SK-N-SH treated with all-trans-retinoic acid at 6 μM for 48 hours (cell line): ENCODE measurements around the gene ADAMTS17.

Experiments
- CREB5 ChIP-seq: fragments of 250-450 bp; sonication (Bioruptor Pico); IDR thresholded peaks from 2 replicates; pipeline ENCODE4 v1.5.1; 2020; ENCODE audit warnings: low read depth, mild to moderate bottlenecking, moderate library complexity
- ESRRG ChIP-seq: fragments of 250-450 bp; sonication (Bioruptor Pico); IDR thresholded peaks from 2 replicates; pipeline ENCODE4 v1.6.1; 2021; ENCODE audit warnings: mild to moderate bottlenecking
- GLIS3 ChIP-seq: fragments of 250-450 bp; sonication (Bioruptor Pico); IDR thresholded peaks from 2 replicates; pipeline ENCODE4 v1.5.0; 2020; ENCODE audit warnings: mild to moderate bottlenecking, moderate library complexity
- OSR1 ChIP-seq: fragments of 250-450 bp; sonication (Bioruptor Pico); IDR thresholded peaks from 2 replicates; pipeline ENCODE4 v1.8.0; 2022; ENCODE audit warnings: moderate library complexity, mild to moderate bottlenecking, inconsistent platforms
- PATZ1 ChIP-seq: fragments of 250-450 bp; sonication (Bioruptor Pico); IDR thresholded peaks from 2 replicates; pipeline ENCODE4 v1.8.0; 2020; ENCODE audit warnings: mild to moderate bottlenecking, moderate library complexity, borderline replicate concordance
- POU6F1 ChIP-seq: fragments of 250-450 bp; sonication (Bioruptor Pico); IDR thresholded peaks from 2 replicates; pipeline ENCODE4 v1.8.0; 2021; ENCODE audit warnings: low read depth, mild to moderate bottlenecking, moderate library complexity, borderline replicate concordance
- PPARA ChIP-seq: fragments of 250-450 bp; sonication (Bioruptor Pico); IDR thresholded peaks from 2 replicates; pipeline ENCODE4 v1.5.0; 2020; ENCODE audit warnings: mild to moderate bottlenecking, borderline replicate concordance
- SNAI2 ChIP-seq: fragments of 250-450 bp; sonication (Bioruptor Pico); IDR thresholded peaks from 2 replicates; pipeline ENCODE4 v1.5.0; 2020; ENCODE audit warnings: mild to moderate bottlenecking, moderate library complexity
- TCF4 ChIP-seq: fragments of 250-450 bp; sonication (Bioruptor Pico); IDR thresholded peaks from 2 replicates; pipeline ENCODE4 v1.8.0; 2021; ENCODE audit warnings: mild to moderate bottlenecking, moderate library complexity, borderline replicate concordance
- TSHZ2 ChIP-seq: fragments of 250-450 bp; sonication (Bioruptor Pico); IDR thresholded peaks from 2 replicates; pipeline ENCODE4 v1.5.0; 2020; ENCODE audit warnings: mild to moderate bottlenecking, moderate library complexity
- ZFP30 ChIP-seq: fragments of 450-650 bp; formaldehyde crosslinking; IDR thresholded peaks from 2 replicates; pipeline ENCODE4 v1.5.0; 2022; ENCODE audit warnings: mild to moderate bottlenecking, moderate library complexity
- ZNF565 ChIP-seq: fragments of 450-650 bp; formaldehyde crosslinking; conservative IDR thresholded peaks from 2 replicates; pipeline ENCODE4 v1.5.0; 2020; ENCODE audit warnings: low read depth, mild to moderate bottlenecking, moderate library complexity
- ZNF8 ChIP-seq: fragments of 450-650 bp; formaldehyde crosslinking; IDR thresholded peaks from 2 replicates; pipeline ENCODE4 v1.5.0; 2020; ENCODE audit warnings: mild to moderate bottlenecking, moderate library complexity

- no peak for TF ChIP-seq TSHZ2 (CRISPR knock-in tag)
- TF ChIP-seq OSR1 = no peak
- TF ChIP-seq POU6F1 (CRISPR knock-in tag) = no peak
- TF ChIP-seq SNAI2 (CRISPR knock-in tag) = no peak
- no peak for TF ChIP-seq CREB5 (CRISPR knock-in tag)
- no peak for TF ChIP-seq ZNF8
- TF ChIP-seq GLIS3 = no peak
- no peak for TF ChIP-seq ZNF565 (CRISPR knock-in tag)
- TF ChIP-seq TCF4 (CRISPR knock-in tag) = no peak
- TF ChIP-seq PATZ1 (CRISPR knock-in tag) = no peak
- no peak for TF ChIP-seq PPARA (CRISPR knock-in tag)
- no peak for TF ChIP-seq ESRRG
- no peak for TF ChIP-seq ZFP30 (CRISPR knock-in tag)
These were observed 370.8 kb downstream of the ADAMTS17 start for GRCh38 chr15:99970891-99971430.
